Measurements from ENCODE around the gene GFRA3. TPM values are rescaled to one million over a fixed set of nuclear protein-coding genes. Genes with fewer than 3 reads are reported as not detected.
"Not testable (repeated sequence)": the region's sequence is repeated elsewhere in the genome, so short reads cannot be mapped to it uniquely, and the experiment has no call there.

GFRA3 gene
- not detected for total RNA-seq

DNA sequence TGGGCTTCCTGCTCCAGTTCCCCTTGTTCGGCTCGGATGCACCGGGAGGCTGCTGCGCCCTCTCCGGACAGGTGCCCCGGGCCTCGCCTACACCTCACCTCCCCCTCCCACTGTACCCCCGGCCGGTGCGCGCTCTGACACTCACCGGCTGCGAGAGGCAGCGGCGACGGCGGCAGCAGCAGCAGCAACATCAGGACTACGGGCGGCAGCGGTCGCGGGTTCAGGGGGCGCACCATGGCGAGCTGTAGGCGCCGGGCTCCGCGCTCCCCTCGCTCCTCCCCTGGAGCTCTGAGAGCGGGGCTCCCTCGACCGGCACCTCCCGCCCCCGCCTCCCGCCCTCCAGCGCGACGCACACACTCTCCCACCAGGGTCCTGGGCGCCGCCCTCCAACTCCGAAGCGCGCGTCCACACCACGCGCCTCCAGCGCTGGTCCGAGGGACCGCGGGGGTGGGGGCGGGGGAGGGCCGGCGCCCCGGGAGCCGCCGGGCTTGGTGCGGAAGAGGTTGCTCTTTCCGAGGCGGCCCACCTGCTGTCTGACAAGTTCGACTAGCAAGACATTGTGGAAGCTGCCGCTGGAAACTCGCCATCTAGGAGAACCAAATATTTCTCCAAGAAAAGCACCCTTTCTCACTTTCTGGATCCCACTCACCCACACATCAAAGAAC is at the start of gene GFRA3:
GFRA3 (minus strand) TSS at position 433 of the 665 bp plus-strand sequence; CDS start at position 236, 197 bp downstream.
- no peaks in the 10 kb centered on the region for H3K9me3 ChIP-seq (ENCODE audit: low read depth, low read length)
- H3K4me3 ChIP-seq (ENCODE audit: low read length) = no peak within 1 kb of the TSS
- H3K27me3 ChIP-seq (ENCODE audit: insufficient read depth, low read length) = peaks cover 20% of the 10 kb centered on the region

DNA sequence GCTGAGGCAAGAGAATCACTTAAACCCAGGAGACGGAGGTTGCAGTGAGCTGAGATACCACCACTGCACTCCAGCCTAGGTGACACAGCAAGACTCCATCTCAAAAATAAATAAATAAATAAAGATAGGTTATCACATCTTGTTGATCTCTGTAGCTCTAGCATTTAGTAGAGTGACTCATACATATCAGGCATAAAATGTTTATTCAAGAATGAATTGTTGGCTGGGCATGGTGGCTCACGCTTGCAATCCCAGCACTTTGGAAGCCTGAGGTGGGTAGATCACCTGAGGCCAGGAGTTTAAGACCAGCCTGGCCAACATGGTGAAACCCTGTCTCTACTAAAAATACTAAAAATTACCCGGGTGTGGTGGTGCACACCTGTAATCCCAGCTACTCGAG is 43.8 kb upstream of the GFRA3 start:
- H3K27me3 ChIP-seq (ENCODE audit: insufficient read depth, low read length) = not testable (repeated sequence)

More for the DNA sequence above, at the start of gene GFRA3:
- H3K4me1 ChIP-seq (ENCODE audit: insufficient read depth, low read length) = no peaks in the 10 kb centered on the region

DNA sequence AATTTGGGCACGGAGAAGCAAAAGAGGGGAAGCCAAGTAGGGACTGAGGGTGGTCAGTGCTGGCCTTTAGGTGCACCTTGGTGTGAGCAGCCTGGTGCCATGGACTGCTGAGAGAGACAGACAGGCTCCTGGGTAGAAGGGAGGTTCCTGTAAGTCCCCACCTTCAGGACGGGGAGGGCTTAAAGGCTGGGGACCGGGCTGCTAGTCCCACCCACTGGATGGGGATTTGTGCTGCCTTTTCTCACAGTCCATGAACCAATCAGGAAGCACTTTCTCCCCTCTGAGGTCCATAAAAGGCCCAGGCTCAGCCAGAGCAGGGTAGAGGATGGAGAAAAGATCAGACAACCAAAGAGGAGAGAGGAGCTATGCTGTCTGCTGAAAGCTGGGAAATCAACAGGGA is 41.9 kb upstream of the GFRA3 start:
- Histone ChIP-seq H3K4me1 (ENCODE audit: insufficient read depth, low read length) (no peaks in the 10 kb centered on the region), H3K27me3 (ENCODE audit: insufficient read depth, low read length) (no peaks in the 10 kb centered on the region)

More for the DNA sequence above, 43.8 kb upstream of the GFRA3 start:
- H3K4me1 ChIP-seq (ENCODE audit: insufficient read depth, low read length); H3K9me3 ChIP-seq (ENCODE audit: low read depth, low read length); H3K4me3 ChIP-seq (ENCODE audit: low read length): not testable (repeated sequence)

DNA sequence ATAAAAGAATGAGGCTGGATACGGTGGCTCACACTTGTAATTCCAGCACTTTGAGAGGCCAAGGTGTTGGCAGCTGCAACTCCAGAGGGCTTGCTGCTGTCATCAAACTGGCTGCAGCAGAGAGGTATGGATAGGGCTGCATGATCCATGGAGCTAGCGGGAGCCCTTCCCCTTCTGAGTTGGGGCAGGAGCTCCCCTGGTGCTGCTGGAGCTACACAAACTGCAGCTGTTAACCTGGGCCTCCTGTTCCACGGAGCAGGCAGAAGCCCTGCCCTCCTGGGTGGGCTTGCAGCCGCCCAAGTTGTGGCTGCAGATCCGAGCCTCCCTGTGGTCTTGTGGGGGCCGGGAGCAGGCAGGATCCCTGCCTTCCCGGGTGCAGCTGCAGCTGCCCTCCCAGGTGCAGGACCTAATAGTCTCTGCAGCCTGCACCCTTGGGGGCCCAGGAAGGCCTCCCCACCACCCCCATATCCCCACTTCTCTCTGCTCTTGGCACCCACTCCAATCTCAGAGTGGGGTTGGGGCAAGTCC is 41.4 kb upstream of the GFRA3 start:
- no peaks in the 10 kb centered on the region for H3K9me3 ChIP-seq (ENCODE audit: low read depth, low read length)
- H3K27me3 ChIP-seq (ENCODE audit: insufficient read depth, low read length) = no peaks in the 10 kb centered on the region
- no peak overlapping the region for H3K4me3 ChIP-seq (ENCODE audit: low read length)
- H3K4me1 ChIP-seq (ENCODE audit: insufficient read depth, low read length) = no peaks in the 10 kb centered on the region

More for the DNA sequence above, 41.9 kb upstream of the GFRA3 start:
- no peaks in the 10 kb centered on the region for H3K9me3 ChIP-seq (ENCODE audit: low read depth, low read length)
- no peak overlapping the region for H3K4me3 ChIP-seq (ENCODE audit: low read length)

- Histone ChIP-seq H3K4me1 (ENCODE audit: insufficient read depth, low read length) (no peaks in the 10 kb centered on the region), H3K27me3 (ENCODE audit: insufficient read depth, low read length) (no peaks in the 10 kb centered on the region), H3K9me3 (ENCODE audit: low read depth, low read length) (no peaks in the 10 kb centered on the region), H3K4me3 (ENCODE audit: low read length) (no peak overlapping the region)
Measured at GRCh38 chr5:138305797-138306196, 31.4 kb upstream of the GFRA3 start.

DNA sequence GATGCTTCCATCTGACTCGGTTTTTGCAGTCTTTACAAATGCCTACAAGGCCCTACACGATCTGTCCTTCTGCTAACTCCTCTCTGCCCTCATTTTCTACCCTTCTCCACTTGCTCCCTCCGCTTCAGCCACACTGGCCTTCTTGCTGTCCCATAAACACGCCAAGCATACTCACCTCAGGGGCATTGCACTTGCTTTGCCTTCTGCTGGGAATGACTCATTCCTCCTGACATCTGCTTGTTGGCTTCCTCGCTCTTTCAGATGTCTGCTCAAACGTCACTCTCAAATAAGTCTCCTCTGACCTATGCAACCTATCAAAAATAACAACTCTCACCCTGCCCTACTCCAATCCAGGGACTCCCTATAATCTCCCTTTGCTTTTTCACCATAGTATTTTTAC is 29.0 kb upstream of the GFRA3 start:
- H3K4me1 ChIP-seq (ENCODE audit: insufficient read depth, low read length) = no peaks in the 10 kb centered on the region
- H3K9me3 ChIP-seq (ENCODE audit: low read depth, low read length) = no peaks in the 10 kb centered on the region
- no peaks in the 10 kb centered on the region for H3K27me3 ChIP-seq (ENCODE audit: insufficient read depth, low read length)
- no peak overlapping the region for H3K4me3 ChIP-seq (ENCODE audit: low read length)

DNA sequence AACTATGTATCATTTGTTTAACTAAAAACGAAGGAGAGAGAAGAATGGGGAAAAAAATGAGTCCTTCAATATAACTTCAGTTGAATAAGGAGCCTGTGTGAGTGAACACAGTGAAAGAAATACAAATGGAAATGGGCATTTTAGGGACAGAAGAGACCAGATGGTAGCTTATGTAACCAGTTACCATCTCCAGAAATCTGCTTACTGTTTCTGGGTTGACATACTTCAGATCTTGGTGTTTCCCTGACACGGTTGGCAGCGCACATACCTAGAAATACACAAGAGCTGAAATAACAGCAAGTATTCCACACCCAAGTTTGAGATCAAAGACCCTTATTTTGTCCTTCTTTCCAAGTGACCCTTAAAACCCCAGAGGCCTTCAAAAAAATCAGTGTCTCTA is 14.9 kb upstream of the GFRA3 start:
- peaks cover 3% of the 10 kb centered on the region for H3K4me1 ChIP-seq (ENCODE audit: insufficient read depth, low read length)
- no peak overlapping the region for H3K4me3 ChIP-seq (ENCODE audit: low read length)
- H3K9me3 ChIP-seq (ENCODE audit: low read depth, low read length) = no peaks in the 10 kb centered on the region
- H3K27me3 ChIP-seq (ENCODE audit: insufficient read depth, low read length) = no peaks in the 10 kb centered on the region

DNA sequence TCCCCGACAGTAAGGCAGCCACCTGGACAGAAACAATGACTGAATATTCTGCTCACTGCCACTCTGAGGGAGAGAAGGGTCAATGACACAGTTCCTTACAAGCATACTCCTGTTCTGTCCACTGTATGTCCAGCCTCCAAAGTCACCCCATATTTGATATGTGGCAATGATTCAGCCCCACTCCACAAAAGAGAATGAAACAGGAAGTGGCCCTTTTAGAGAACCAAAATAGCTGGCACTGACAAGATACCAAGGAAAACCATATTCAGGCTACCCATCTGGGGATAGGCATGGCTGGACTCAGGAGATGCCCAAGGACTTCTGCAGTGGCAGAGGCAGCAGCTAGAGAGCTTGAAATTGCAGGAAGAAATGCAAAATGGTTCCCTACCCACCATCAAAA is 12.8 kb upstream of the GFRA3 start:
- no peak overlapping the region for H3K4me3 ChIP-seq (ENCODE audit: low read length)

GRCh38 chr5:138282920-138283742 is 8.7 kb upstream of the GFRA3 start:
- H3K9me3 ChIP-seq (ENCODE audit: low read depth, low read length) = no peaks in the 10 kb centered on the region
- no peaks in the 10 kb centered on the region for H3K27me3 ChIP-seq (ENCODE audit: insufficient read depth, low read length)
- peaks cover 3% of the 10 kb centered on the region for H3K4me1 ChIP-seq (ENCODE audit: insufficient read depth, low read length)
- H3K4me3 ChIP-seq (ENCODE audit: low read length) = no peak overlapping the region

More for the DNA sequence above, 12.8 kb upstream of the GFRA3 start:
- peaks cover 3% of the 10 kb centered on the region for H3K4me1 ChIP-seq (ENCODE audit: insufficient read depth, low read length)
- no peaks in the 10 kb centered on the region for H3K27me3 ChIP-seq (ENCODE audit: insufficient read depth, low read length)
- no peaks in the 10 kb centered on the region for H3K9me3 ChIP-seq (ENCODE audit: low read depth, low read length)

DNA sequence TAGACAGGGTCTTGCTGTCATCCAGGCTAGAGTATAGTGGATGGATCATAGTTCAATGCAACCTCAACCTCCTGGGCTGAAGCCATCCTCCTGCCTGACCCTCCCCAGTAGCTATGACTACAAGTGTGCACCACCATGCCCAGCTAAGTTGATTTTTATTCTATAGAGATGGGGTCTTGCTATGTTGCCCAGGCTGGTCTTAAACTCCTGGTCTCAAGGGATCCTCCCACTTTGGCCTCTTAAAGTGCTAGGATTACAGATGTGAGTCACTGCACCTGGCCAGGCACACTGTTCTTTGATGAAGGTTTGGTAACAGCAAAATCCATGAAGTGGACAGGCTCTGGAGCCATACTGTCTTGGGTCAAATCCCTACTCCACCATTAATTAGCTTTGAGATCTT is 6.5 kb upstream of the GFRA3 start:
- no peaks in the 10 kb centered on the region for H3K27me3 ChIP-seq (ENCODE audit: insufficient read depth, low read length)
- H3K4me3 ChIP-seq (ENCODE audit: low read length) = no peak overlapping the region
- no peaks in the 10 kb centered on the region for H3K4me1 ChIP-seq (ENCODE audit: insufficient read depth, low read length)
- no peaks in the 10 kb centered on the region for H3K9me3 ChIP-seq (ENCODE audit: low read depth, low read length)

- Histone ChIP-seq H3K27me3 (ENCODE audit: insufficient read depth, low read length) (peaks cover 20% of the 10 kb centered on the region), H3K4me1 (ENCODE audit: insufficient read depth, low read length) (no peaks in the 10 kb centered on the region), H3K9me3 (ENCODE audit: low read depth, low read length) (no peaks in the 10 kb centered on the region), H3K4me3 (ENCODE audit: low read length) (no peak overlapping the region)
Measured at GRCh38 chr5:138276402-138277054, 2.1 kb upstream of the GFRA3 start.

DNA sequence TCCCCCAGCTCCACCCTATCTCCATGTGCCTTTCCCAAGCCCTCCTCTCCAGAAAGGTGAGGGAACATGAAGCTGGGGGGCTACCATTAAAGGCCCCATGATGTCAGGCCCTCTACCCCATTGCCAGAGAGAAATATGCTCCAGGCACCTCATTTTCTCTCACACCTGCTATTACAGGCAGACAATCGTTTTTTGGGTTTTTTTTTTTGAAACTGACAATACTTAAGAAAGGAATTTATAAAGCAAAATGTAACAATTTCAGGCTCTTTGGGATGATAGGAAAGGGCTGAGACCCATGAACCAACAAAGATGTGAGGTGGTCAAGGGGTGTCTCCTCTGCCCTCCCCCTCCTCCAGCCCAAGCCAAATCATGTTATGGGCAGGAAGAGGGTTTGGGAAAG is 1.5 kb upstream of the GFRA3 start:
- Histone ChIP-seq H3K9me3 (ENCODE audit: low read depth, low read length) (no peaks in the 10 kb centered on the region), H3K4me1 (ENCODE audit: insufficient read depth, low read length) (no peaks in the 10 kb centered on the region), H3K27me3 (ENCODE audit: insufficient read depth, low read length) (peaks cover 20% of the 10 kb centered on the region), H3K4me3 (ENCODE audit: low read length) (no peak overlapping the region)

- no peak overlapping the region for H3K4me3 ChIP-seq (ENCODE audit: low read length)
- peaks cover 20% of the 10 kb centered on the region for H3K27me3 ChIP-seq (ENCODE audit: insufficient read depth, low read length)
- H3K4me1 ChIP-seq (ENCODE audit: insufficient read depth, low read length) = no peaks in the 10 kb centered on the region
- no peaks in the 10 kb centered on the region for H3K9me3 ChIP-seq (ENCODE audit: low read depth, low read length)
Measured at GRCh38 chr5:138275379-138275782, 960 bp upstream of the GFRA3 start.

- Histone ChIP-seq H3K4me3 (ENCODE audit: low read length) (no peak overlapping the region), H3K9me3 (ENCODE audit: low read depth, low read length) (no peaks in the 10 kb centered on the region), H3K27me3 (ENCODE audit: insufficient read depth, low read length) (peaks cover 20% of the 10 kb centered on the region), H3K4me1 (ENCODE audit: insufficient read depth, low read length) (no peaks in the 10 kb centered on the region)
Measured at GRCh38 chr5:138273834-138274188, 610 bp downstream of the GFRA3 start.

- Histone ChIP-seq H3K9me3 (ENCODE audit: low read depth, low read length) (no peaks in the 10 kb centered on the region), H3K4me3 (ENCODE audit: low read length) (no peak overlapping the region), H3K4me1 (ENCODE audit: insufficient read depth, low read length) (no peaks in the 10 kb centered on the region), H3K27me3 (ENCODE audit: insufficient read depth, low read length) (peaks cover 20% of the 10 kb centered on the region)
Measured at GRCh38 chr5:138272681-138273080, 1.7 kb downstream of the GFRA3 start.

Data from mononuclear cell (primary cell).